Adipocyte (in vitro differentiated cells): ENCODE data around the gene ZMIZ2.
A peak's percentile ranks its signal among the peaks of the same experiment; 100 is the strongest.
"Not testable (repeated sequence)": the region's sequence is repeated elsewhere in the genome, so short reads cannot be mapped to it uniquely, and the experiment has no call there.

Source experiments
- DNase-seq: peaks from one replicate; pipeline ENCODE4 v3.0.0-alpha.2; 2015; ENCODE audit warnings: low read depth
- H3K27me3 ChIP-seq: replicated peaks from 2 replicates; pipeline ENCODE4 v1.7.0; 2013; ENCODE audit warnings: mild to moderate bottlenecking, low read length, moderate library complexity; ENCODE audit not compliant: control insufficient read depth, insufficient read depth
- H3K36me3 ChIP-seq: 2 replicates; pipeline ENCODE4 v1.7.0; 2013; ENCODE audit warnings: low read length, mild to moderate bottlenecking, moderate library complexity; ENCODE audit not compliant: control insufficient read depth, insufficient read depth, severe bottlenecking
- H3K4me1 ChIP-seq: 2 replicates; pipeline ENCODE4 v1.7.0; 2013; ENCODE audit warnings: mild to moderate bottlenecking, low read length, moderate library complexity; ENCODE audit not compliant: control insufficient read depth, insufficient read depth
- H3K4me3 ChIP-seq: 2 replicates; pipeline ENCODE4 v1.7.0; 2013; ENCODE audit warnings: mild to moderate bottlenecking, low read length, moderate library complexity
- H3K9ac ChIP-seq: 2 replicates; pipeline ENCODE4 v1.7.0; 2013; ENCODE audit warnings: mild to moderate bottlenecking, low read length, moderate library complexity
- H3K9me3 ChIP-seq: 2 replicates; pipeline ENCODE4 v1.7.0; 2013; ENCODE audit warnings: mild to moderate bottlenecking, low read length, moderate library complexity; ENCODE audit not compliant: control insufficient read depth

ZMIZ2 gene

DNA sequence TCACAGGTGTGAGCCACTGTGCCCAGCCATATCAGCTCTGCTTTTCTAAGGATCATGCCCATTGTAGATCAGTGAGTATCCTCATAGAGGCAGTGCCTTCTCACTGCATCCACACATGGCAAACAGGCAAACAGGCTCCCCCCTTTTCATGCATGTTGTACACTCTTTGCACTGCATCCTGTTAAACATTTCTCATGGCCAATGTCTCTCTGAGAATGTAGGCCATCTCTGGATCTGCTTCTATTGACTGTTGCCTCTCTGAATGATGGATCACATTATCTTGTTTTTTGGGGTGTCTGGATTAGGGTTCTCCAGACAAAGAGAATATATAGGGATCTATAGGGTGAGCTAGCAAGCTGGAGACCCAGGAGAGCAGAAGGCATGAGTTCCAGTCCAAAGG is 34.8 kb downstream of the ZMIZ2 start:
- Histone ChIP-seq H3K36me3 (no peaks in the 10 kb centered on the region), H3K4me1 (no peaks in the 10 kb centered on the region), H3K27me3 (no peaks in the 10 kb centered on the region), H3K4me3 (no peak overlapping the region), H3K9ac (no peak overlapping the region), H3K9me3 (peaks cover 10% of the 10 kb centered on the region)
- no peak for DNase-seq

DNA sequence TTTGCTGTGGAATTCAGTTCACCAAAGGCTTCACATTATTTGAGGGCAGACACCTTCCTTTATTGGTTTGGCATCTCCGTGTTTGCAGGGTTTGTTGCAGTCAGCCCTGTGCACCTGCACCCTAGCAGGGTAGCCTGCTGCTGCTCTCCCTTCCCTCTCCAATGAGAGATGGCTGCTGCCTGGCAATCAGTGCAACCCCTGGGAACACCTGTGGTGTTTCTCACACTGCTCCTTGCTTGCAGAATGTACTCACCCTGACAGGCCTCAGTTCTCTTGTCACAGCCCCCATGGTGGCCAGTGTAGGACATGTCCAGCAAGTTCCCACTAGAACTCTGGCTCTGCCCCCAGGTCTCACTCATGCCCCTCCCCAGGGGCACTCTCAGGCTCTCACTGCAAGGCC is 35.7 kb downstream of the ZMIZ2 start:
- H3K4me1 ChIP-seq: no peaks in the 10 kb centered on the region
- no peaks in the 10 kb centered on the region for H3K27me3 ChIP-seq
- H3K36me3 ChIP-seq: no peaks in the 10 kb centered on the region
- DNase-seq: no peak
- H3K4me3 ChIP-seq: no peak overlapping the region
- no peak overlapping the region for H3K9ac ChIP-seq
- peaks cover 10% of the 10 kb centered on the region for H3K9me3 ChIP-seq

DNA sequence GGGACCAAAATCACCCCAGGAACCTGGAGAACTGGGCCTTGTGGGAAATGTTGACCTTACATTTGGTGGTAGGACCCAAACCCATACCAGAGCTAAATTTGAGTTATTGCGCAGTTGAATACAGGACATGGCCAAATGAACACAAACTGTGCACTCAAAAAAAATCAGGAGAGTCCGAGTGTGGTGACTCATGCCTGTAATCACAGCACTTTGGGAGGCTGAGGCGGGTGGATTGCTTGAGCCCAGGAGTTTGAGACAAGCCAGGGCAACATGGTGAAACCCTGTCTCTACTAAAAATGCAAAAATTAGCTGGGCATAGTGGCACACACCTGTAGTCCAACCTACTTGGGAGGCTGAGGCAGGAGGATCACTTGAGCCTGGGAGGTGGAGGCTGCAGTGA is 36.6 kb downstream of the ZMIZ2 start:
- H3K4me3 ChIP-seq, H3K27me3 ChIP-seq, H3K4me1 ChIP-seq, H3K36me3 ChIP-seq, H3K9ac ChIP-seq, DNase-seq: not testable (repeated sequence)
- peaks cover 10% of the 10 kb centered on the region for H3K9me3 ChIP-seq

DNA sequence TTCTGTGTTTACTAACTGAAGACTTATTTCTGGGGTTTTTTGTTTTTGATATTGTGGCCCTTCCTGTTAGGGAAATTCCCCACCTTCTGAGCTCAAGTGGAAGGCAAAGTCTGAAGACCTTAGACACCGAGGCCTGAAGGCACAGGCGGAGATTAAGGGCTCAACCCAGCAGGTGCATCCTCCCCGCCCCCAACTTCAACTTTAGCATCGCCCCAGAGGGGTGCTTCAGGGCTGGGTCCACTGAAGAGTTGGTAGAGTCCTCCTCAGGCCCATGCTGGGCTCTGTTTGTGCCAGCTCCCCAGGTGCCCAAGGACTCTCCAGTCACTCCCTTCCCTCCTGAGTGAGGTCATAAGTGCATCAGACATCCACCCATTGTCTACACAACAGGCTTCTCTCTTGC is 38.4 kb downstream of the ZMIZ2 start:
- Histone ChIP-seq H3K36me3 (no peaks in the 10 kb centered on the region), H3K27me3 (no peaks in the 10 kb centered on the region), H3K9ac (no peak overlapping the region), H3K4me1 (peaks cover 4% of the 10 kb centered on the region), H3K4me3 (no peak overlapping the region), H3K9me3 (peaks cover 10% of the 10 kb centered on the region)
- DNase-seq: no peak

DNA sequence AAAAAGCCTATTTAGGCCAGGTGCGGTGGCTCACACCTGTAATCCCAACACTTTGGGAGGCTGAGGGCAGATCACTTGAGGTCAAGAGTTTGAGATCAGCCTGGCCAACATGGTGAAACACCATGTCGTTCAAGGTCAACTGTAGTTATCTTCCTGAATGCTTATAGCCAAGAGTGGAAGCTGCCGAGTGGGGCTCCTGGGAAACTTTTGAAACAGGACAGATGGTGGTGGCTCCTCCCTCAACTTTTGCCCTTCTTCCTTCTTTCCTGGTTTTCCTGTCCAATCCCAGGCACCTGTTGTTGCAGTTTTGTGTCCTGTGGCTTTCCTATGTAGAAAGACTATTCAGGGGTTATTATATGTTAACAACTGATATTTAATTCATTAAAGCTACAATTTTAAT is 39.1 kb downstream of the ZMIZ2 start:
- peaks cover 9% of the 10 kb centered on the region for H3K9me3 ChIP-seq
- no peak overlapping the region for H3K4me3 ChIP-seq
- no peaks in the 10 kb centered on the region for H3K36me3 ChIP-seq
- no peak overlapping the region for H3K9ac ChIP-seq
- DNase-seq: no peak
- peaks cover 4% of the 10 kb centered on the region for H3K4me1 ChIP-seq
- no peaks in the 10 kb centered on the region for H3K27me3 ChIP-seq

DNA sequence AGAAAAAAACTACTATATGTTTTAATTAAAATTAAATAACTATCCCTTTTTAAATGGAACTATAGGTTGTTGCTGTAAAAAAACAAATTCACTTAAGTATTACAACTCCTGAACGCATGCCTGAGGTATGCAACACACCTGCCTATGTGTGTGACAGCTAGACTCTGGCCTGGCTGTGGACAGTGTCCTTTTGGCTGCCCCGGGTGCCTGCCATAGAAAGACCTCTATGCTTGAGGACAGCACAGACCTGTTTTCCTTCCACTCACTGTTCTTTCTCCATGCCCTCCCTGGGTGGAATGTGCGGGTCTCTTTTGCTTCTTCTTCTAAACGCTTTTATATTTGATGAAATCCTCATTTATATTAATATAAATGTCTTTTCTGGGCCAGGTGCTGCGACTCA is 41.3 kb downstream of the ZMIZ2 start:
- DNase-seq: no peak
- no peak overlapping the region for H3K9ac ChIP-seq
- peaks cover 4% of the 10 kb centered on the region for H3K4me1 ChIP-seq
- H3K27me3 ChIP-seq: no peaks in the 10 kb centered on the region
- no peaks in the 10 kb centered on the region for H3K9me3 ChIP-seq
- no peak overlapping the region for H3K4me3 ChIP-seq
- H3K36me3 ChIP-seq: no peaks in the 10 kb centered on the region

DNA sequence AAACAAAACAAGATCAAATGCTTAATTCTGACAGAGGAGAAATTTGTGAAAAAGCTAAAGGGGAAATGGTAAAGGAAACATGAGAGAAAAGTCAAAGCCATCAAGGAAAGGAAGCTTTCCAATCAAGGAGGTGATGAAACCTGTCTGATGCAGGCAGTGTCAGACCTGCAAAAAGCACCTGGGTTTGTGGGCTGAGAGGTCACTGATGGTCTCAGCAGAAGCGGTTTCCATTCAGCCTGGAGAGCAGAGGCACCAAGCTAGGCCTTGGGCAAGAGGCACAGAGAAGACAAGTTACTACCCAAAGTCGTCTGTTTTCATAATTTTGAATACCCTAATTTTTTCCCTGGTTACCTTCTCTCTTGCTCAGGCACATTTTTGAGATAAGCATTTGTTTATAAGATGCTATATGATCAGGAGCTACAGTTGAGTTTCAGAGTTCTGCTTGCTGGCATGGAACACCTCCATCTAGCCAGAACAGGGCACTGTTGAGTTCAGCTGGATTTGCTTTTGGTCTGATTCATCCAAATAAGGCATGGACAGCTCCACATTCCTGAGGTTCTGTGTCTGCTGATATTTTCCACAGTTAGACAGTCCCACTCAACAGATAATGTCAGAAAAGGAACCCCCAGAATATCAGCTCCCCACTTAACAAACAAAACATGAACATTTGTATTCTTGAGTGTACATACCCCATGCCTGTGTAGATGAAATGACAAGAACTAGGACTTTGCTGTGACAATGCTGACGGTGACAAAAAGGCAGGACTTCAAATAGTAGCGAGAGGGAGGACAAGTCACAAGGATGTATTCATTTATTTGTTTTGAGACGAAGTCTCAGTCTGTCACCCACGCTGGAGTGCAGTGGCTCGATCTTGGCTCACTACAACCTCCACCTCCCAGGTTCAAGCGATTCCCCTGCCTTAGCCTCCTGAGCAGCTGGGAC is 42.9 kb downstream of the ZMIZ2 start:
- H3K9ac ChIP-seq: no peak overlapping the region
- DNase-seq: peak; percentile 72
- H3K4me3 ChIP-seq: no peak overlapping the region
- no peaks in the 10 kb centered on the region for H3K27me3 ChIP-seq
- peaks cover 4% of the 10 kb centered on the region for H3K4me1 ChIP-seq
- H3K9me3 ChIP-seq: no peaks in the 10 kb centered on the region
- H3K36me3 ChIP-seq: no peaks in the 10 kb centered on the region

DNA sequence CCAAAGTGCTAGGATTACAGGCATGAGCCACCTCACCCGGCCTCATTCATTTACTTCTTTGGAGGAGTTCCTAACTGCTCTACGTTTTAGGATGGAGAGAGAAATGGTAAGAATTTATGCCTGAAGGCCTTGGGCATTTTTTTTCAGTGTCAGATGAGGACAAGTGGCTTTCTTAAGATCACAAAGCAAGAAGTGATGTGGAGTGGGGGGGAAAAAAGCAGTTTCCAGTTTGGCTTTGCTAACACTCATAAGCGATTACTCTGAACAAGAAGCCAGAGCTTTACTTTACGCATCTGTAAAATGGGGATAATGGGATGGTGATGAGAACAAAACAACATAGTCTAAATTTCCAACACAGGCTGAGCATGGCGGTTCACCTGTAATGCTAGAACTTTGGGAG is 45.3 kb downstream of the ZMIZ2 start:
- Histone ChIP-seq H3K36me3 (peaks cover 4% of the 10 kb centered on the region), H3K27me3 (no peaks in the 10 kb centered on the region), H3K4me1 (peaks cover 10% of the 10 kb centered on the region), H3K9me3 (no peaks in the 10 kb centered on the region), H3K4me3 (no peak overlapping the region), H3K9ac (no peak overlapping the region)
- peak; percentile 78 for DNase-seq

DNA sequence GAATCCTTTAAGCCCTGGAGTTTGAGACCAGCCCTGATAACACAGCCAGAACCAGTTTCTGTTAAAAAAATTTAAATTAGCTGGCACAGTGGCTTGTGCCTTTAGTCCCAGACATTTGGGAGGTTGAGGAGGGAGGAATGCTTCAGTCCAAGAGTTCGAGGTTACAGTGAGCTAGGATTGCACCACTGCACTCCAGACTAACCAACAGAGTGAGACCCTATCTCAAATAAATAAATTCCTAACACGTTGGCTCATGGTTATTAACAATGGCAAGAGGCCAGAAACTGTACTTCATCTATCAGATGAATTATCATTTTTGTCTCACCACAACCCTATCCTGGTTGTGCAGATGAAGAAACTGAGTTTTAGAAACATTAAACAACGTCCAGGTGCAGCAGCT is 45.7 kb downstream of the ZMIZ2 start:
- H3K36me3 ChIP-seq: peaks cover 8% of the 10 kb centered on the region
- no peaks in the 10 kb centered on the region for H3K27me3 ChIP-seq
- H3K9me3 ChIP-seq: no peaks in the 10 kb centered on the region
- H3K4me3 ChIP-seq: no peak overlapping the region
- H3K9ac ChIP-seq: no peak overlapping the region
- peaks cover 12% of the 10 kb centered on the region for H3K4me1 ChIP-seq
- DNase-seq: peak; percentile 29

DNA sequence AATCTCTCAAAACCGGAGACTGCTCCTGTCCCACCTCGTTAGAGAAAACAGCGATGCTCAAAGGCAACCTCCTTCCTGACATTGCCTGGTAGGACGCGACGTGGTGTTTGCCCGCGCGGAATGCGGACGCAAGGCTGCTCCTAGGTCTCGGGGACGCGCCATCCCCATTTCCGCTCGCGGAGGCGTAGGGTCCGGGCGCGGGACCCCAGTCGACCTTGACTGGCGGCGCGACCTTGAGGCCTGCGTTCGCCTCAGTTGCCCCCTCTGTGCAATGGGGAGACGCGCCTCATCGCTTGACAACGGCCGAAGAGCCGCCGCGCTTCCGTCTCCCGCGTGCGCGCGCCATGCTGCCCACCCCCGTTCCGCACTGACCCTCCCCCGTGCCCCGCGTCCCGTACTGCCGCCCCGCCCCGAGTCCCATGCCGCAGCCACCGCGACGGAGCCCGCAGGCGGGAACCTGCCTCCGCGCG is 47.4 kb downstream of the ZMIZ2 start:
- no peaks in the 10 kb centered on the region for H3K9me3 ChIP-seq
- peak overlapping the region; percentile 99 for H3K9ac ChIP-seq
- H3K4me3 ChIP-seq: peak overlapping the region; percentile 87
- no peaks in the 10 kb centered on the region for H3K27me3 ChIP-seq
- H3K36me3 ChIP-seq: peaks cover 26% of the 10 kb centered on the region
- peaks cover 20% of the 10 kb centered on the region for H3K4me1 ChIP-seq
- DNase-seq: peak; percentile 75

DNA sequence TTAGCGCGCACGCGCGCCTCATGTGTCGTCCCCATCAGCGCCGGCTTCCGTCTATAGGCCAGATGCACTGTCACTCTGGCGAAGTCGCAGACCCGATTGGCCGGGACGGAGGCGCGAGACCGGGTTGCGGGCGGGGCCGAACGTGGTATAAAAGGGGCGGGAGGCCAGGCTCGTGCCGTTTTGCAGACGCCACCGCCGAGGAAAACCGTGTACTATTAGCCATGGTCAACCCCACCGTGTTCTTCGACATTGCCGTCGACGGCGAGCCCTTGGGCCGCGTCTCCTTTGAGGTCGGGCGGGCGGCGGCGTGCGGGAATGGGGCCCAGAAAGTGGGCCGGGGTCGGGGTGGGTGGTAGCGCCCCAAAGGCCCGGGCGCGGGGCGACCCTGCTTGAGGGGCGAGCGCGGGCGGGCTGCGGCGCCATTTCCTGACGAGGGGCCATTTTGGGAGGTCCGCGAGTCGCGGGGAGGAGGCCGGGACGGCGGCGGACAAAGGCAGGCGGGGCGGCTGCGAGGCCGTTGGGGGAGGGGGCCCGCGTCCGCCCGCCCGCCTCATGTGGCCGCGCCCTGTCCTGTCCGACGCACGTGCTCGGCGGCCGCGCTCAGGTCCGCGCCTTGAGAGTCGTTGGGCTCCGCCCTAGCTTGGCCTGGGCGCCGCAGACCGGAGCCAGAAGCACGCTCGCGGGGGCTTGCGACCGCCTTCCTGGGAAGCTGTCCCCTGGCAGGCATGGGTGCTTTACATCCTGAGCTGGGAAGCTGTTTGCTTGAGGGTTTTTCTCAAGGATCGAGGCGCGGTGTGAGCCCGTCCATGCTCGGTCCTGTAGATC is 48.1 kb downstream of the ZMIZ2 start, which contains the start of gene PPIA:
Gene PPIA (plus strand): TSS at position 178 of the 825 bp plus-strand sequence. CDS start 44 bp downstream, at position 222.
- no peaks in the 10 kb centered on the region for H3K9me3 ChIP-seq
- H3K4me3 ChIP-seq: peak within 1 kb of the TSS; percentile 87

More for the DNA sequence above, 48.1 kb downstream of the ZMIZ2 start, which contains the start of gene PPIA:
- H3K9ac ChIP-seq: peak within 1 kb of the TSS; percentile 99
- H3K36me3 ChIP-seq: peaks cover 31% of the 10 kb centered on the region
- H3K27me3 ChIP-seq: no peaks in the 10 kb centered on the region
- H3K4me1 ChIP-seq: peaks cover 20% of the 10 kb centered on the region
- peak; percentile 99 for DNase-seq
